ENCODE results near the gene GRIP1.

The GRIP1 gene

DNA sequence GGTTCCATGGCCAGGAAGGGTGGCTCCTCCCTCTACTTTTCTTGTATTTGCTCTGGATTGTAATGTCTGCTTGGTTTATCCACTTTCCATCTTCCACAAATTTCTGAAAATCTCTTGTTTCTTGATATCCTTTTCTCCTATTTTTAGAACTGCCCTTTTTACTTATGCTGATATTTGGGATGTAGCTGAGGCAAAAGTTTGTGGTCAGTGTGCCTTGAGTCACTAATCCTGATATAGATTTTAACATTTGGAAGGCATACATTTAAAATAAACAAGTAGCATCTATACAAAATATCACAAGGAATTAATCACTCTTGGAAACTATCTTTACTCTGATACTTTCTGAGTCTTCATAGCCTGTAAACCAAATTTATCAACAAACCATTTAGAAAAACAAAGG lies 11.0 kb downstream of the GRIP1 start:
- Histone ChIP-seq H3K9me2 (replicated peaks; ENCODE audit: insufficient read depth, low read length) (no peaks in the 10 kb centered on the region), H3K9ac (ENCODE audit: low read length) (no peak overlapping the region), H3K36me3 (ENCODE audit: low read length) (no peaks in the 10 kb centered on the region), H3F3A (ENCODE audit: insufficient read depth) (no peaks in the 10 kb centered on the region), H3K79me2 (ENCODE audit: insufficient read depth, low read length) (no peaks in the 10 kb centered on the region), H3K4me2 (ENCODE audit: low read depth, low read length, poor library complexity, severe bottlenecking) (no peak overlapping the region), H4K20me1 (ENCODE audit: low read depth, low read length) (no peaks in the 10 kb centered on the region), H3K27ac (ENCODE audit: low read depth, low read length) (no peak overlapping the region), H3K9me3 (ENCODE audit: insufficient read depth, low read length) (no peaks in the 10 kb centered on the region), H3K4me3 (ENCODE audit: insufficient read depth, low read length, poor library complexity, severe bottlenecking) (no peak overlapping the region), H3K27me3 (ENCODE audit: low read length) (no peaks in the 10 kb centered on the region), H2AFZ (ENCODE audit: low read depth, low read length, severe bottlenecking) (no peak overlapping the region)
- TF ChIP-seq, protein P1, sequence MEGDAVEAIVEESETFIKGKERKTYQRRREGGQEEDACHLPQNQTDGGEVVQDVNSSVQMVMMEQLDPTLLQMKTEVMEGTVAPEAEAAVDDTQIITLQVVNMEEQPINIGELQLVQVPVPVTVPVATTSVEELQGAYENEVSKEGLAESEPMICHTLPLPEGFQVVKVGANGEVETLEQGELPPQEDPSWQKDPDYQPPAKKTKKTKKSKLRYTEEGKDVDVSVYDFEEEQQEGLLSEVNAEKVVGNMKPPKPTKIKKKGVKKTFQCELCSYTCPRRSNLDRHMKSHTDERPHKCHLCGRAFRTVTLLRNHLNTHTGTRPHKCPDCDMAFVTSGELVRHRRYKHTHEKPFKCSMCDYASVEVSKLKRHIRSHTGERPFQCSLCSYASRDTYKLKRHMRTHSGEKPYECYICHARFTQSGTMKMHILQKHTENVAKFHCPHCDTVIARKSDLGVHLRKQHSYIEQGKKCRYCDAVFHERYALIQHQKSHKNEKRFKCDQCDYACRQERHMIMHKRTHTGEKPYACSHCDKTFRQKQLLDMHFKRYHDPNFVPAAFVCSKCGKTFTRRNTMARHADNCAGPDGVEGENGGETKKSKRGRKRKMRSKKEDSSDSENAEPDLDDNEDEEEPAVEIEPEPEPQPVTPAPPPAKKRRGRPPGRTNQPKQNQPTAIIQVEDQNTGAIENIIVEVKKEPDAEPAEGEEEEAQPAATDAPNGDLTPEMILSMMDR (IDR thresholded peaks at IDR 0.05; ENCODE audit: insufficient read depth, low read length, poor library complexity, severe bottlenecking): no peak
- no peak for TF ChIP-seq EZH2phosphoT487 (conservative IDR thresholded peaks at IDR 0.05; ENCODE audit: low read length)

DNA sequence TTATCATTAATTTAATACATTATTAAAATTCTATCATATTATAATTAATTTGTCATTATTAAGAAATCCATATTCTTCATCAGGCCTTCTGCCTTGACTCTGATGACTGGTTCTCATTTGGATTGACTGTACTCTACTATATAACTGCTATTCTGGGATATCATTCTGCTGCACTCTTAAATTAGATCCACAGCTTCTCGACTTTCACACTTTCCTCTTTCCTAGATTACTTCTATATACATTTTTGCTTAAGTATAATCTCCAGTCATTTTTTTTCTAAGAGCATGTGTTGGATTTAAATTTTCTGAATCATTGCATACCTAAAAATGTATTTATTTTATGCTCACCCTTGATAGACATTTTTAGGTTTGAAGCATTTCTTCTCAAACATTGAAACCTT lies 12.4 kb downstream of the GRIP1 start:
- no peaks in the 10 kb centered on the region for H3K27me3 ChIP-seq (ENCODE audit: low read length)
- H4K20me1 ChIP-seq (ENCODE audit: low read depth, low read length): no peaks in the 10 kb centered on the region
- H3K4me3 ChIP-seq (ENCODE audit: insufficient read depth, low read length, poor library complexity, severe bottlenecking): no peak overlapping the region
- H3K36me3 ChIP-seq (ENCODE audit: low read length): no peaks in the 10 kb centered on the region
- H3K27ac ChIP-seq (ENCODE audit: low read depth, low read length): no peak overlapping the region
- H3K9me2 ChIP-seq (replicated peaks; ENCODE audit: insufficient read depth, low read length): no peaks in the 10 kb centered on the region
- no peaks in the 10 kb centered on the region for H3K9me3 ChIP-seq (ENCODE audit: insufficient read depth, low read length)
- no peak overlapping the region for H2AFZ ChIP-seq (ENCODE audit: low read depth, low read length, severe bottlenecking)
- H3F3A ChIP-seq (ENCODE audit: insufficient read depth): no peaks in the 10 kb centered on the region
- H3K79me2 ChIP-seq (ENCODE audit: insufficient read depth, low read length): no peaks in the 10 kb centered on the region
- TF ChIP-seq, protein P1 (IDR thresholded peaks at IDR 0.05; ENCODE audit: insufficient read depth, low read length, poor library complexity, severe bottlenecking): no peak
- no peak for TF ChIP-seq EZH2phosphoT487 (conservative IDR thresholded peaks at IDR 0.05; ENCODE audit: low read length)
- H3K9ac ChIP-seq (ENCODE audit: low read length): no peak overlapping the region
- H3K4me2 ChIP-seq (ENCODE audit: low read depth, low read length, poor library complexity, severe bottlenecking): no peak overlapping the region

DNA sequence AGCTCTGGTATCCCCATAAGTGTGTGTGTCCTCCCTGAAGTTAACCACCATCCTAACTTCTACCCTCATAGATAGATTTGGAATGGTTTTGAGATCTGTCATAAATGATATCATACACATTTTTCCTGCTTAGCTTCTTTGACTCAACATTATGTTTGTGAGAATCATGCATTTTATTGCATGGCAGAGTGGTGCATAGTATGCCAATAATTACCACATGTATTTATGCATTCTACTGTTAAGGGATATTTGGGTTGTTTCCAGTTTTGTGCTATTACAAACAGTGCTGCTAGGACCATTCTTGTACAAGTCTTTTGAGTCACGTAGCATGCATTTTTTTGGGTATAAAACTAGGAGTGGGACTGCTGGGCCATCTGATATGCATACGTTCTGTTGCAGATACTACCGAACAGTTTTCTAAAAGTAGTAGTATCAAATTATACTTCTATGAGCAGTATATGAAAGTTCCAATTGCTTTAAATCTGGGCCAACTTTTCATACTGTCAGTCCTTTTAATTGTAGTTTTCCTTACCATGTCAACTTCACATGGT lies 13.4 kb downstream of the GRIP1 start:
- Histone ChIP-seq H2AFZ (ENCODE audit: low read depth, low read length, severe bottlenecking) (no peak overlapping the region), H4K20me1 (ENCODE audit: low read depth, low read length) (no peaks in the 10 kb centered on the region), H3K9ac (ENCODE audit: low read length) (no peak overlapping the region), H3K9me3 (ENCODE audit: insufficient read depth, low read length) (no peaks in the 10 kb centered on the region), H3F3A (ENCODE audit: insufficient read depth) (no peaks in the 10 kb centered on the region), H3K36me3 (ENCODE audit: low read length) (no peaks in the 10 kb centered on the region), H3K27ac (ENCODE audit: low read depth, low read length) (no peak overlapping the region), H3K9me2 (replicated peaks; ENCODE audit: insufficient read depth, low read length) (no peaks in the 10 kb centered on the region), H3K4me2 (ENCODE audit: low read depth, low read length, poor library complexity, severe bottlenecking) (no peak overlapping the region), H3K79me2 (ENCODE audit: insufficient read depth, low read length) (no peaks in the 10 kb centered on the region), H3K4me3 (ENCODE audit: insufficient read depth, low read length, poor library complexity, severe bottlenecking) (no peak overlapping the region), H3K27me3 (ENCODE audit: low read length) (no peaks in the 10 kb centered on the region)
- no peak for TF ChIP-seq EZH2phosphoT487 (conservative IDR thresholded peaks at IDR 0.05; ENCODE audit: low read length)
- TF ChIP-seq, protein P1 (IDR thresholded peaks at IDR 0.05; ENCODE audit: insufficient read depth, low read length, poor library complexity, severe bottlenecking): no peak

All from SU-DHL-6 (cell line).